GM10248 (cell line): ENCODE data around the gene SLIRP.

Source experiments
- CTCF ChIA-PET: fragments of 300-600 bp; sonication (Branson Sonifier 250); formaldehyde crosslinking; extraction: SDS; loops from one replicate; lab custom pipeline; 2021; ENCODE audit warnings: antibody characterized with exemption; lab: Yijun Ruan, JAX
- POLR2A ChIA-PET: fragments of 350-650 bp; sonication (Branson Sonifier 250); formaldehyde crosslinking; extraction: SDS; loops from one replicate; lab custom pipeline; 2020; ENCODE audit warnings: antibody characterized with exemption; lab: Yijun Ruan, JAX
- DNase-seq: peaks from one replicate; pipeline ENCODE4 v3.0.0; 2012; ENCODE audit errors: extremely low spot score
- TF ChIP-seq, protein P1 (sequence below): IDR thresholded peaks from 2 replicates; pipeline ENCODE4 v1.5.1; 2012; ENCODE audit warnings: mild to moderate bottlenecking, low read depth; ENCODE audit errors: extremely low read depth, missing control alignments, control extremely low read depth

The SLIRP gene

DNA sequence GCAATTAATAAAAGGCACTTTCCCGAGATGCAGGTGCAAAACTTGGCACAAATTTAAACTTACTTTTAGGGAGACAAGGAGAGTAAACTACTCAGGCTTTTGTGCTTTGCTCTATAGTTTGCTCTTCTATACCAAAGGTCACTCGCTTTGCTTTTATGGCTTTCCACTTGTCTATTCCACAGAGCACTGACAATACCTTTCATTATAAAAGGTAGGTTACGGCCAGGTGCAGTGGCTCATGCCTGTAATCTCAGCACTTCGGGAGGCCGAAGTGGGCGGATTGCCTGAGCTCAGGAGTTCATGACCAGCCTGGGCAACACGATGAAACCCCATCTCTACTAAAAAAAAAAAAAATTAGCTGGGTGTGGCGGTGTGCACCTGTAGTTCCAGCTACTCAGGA, 33.0 kb upstream of the SLIRP start:
- CTCF ChIA-PET, result no interaction called here

DNA sequence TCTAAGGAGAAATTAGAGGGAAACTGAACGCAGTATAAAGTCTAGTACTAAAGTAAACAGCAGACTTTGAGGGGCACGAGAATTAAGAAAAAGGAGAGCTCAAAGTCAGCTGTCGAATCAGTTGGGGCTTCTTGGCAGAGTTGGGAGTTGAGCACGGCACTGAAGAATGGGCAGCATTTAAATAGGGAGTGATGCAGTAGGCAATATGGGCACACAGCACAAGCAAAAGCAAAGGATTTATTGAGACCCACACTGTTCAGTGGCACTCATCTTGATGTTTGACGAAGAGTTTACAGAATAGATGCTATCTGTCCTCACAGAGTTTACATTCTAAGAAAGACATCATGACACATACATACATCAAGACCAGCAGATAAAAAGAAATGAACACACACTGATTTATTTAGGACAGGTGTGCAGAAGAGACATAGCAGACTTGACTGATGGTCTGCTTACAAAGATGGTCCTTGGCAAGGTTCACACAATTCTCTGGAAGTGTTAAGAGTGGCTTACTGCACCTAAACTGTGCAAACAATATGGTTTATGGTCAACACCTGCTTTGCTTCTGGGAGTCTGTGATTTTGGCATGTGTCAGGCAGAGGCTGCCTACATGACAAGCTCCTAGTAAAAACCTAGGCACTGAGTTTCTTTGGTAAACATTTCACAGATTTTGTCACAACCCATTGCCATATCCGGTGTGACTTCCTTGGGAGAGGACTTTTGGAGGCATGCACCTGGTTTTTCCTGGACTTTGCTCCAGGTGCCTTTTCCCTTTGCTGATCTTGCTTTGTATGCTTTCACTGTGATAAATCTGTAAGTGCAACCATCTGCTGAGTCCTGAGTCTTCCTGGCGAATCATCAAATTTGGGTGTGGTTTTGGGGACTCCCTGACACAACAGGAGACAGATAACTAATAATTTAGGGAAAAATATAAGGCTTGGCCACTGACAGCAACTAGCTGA, 26.4 kb upstream of the SLIRP start:
- TF ChIP-seq, protein P1, sequence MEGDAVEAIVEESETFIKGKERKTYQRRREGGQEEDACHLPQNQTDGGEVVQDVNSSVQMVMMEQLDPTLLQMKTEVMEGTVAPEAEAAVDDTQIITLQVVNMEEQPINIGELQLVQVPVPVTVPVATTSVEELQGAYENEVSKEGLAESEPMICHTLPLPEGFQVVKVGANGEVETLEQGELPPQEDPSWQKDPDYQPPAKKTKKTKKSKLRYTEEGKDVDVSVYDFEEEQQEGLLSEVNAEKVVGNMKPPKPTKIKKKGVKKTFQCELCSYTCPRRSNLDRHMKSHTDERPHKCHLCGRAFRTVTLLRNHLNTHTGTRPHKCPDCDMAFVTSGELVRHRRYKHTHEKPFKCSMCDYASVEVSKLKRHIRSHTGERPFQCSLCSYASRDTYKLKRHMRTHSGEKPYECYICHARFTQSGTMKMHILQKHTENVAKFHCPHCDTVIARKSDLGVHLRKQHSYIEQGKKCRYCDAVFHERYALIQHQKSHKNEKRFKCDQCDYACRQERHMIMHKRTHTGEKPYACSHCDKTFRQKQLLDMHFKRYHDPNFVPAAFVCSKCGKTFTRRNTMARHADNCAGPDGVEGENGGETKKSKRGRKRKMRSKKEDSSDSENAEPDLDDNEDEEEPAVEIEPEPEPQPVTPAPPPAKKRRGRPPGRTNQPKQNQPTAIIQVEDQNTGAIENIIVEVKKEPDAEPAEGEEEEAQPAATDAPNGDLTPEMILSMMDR, result no peak
- CTCF ChIA-PET, result no interaction called here
- DNase-seq, result no peak
- POLR2A ChIA-PET, result interaction anchor here (0.6 kb wide), 1 partner anchor 22 kb away, joined by 3 read pairs; no protein-coding TSS in a partner anchor

More for the DNA sequence above, 33.0 kb upstream of the SLIRP start:
- TF ChIP-seq, protein P1, result no peak
- DNase-seq, result no peak
- POLR2A ChIA-PET, result no interaction called here

DNA sequence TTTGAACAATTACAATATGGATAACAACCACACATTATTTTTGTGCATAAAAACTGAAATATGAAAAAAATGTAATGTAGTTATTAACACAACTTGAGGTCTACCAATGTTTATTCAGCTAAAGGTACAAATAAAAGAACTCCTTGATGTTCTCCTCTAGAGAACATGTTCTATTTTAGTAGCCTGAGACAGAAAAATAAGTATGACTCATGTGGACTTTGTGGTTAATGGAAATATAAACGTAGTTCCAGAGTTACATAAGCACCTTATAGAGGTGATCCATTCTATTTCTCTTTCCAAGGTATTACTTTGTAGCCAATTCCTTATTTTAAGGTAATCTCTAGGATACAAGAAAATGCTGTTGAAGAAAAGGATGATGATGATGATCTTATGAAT, 25.7 kb upstream of the SLIRP start:
- CTCF ChIA-PET, result no interaction called here
- TF ChIP-seq, protein P1, result no peak
- POLR2A ChIA-PET, result no interaction called here
- DNase-seq, result no peak

DNA sequence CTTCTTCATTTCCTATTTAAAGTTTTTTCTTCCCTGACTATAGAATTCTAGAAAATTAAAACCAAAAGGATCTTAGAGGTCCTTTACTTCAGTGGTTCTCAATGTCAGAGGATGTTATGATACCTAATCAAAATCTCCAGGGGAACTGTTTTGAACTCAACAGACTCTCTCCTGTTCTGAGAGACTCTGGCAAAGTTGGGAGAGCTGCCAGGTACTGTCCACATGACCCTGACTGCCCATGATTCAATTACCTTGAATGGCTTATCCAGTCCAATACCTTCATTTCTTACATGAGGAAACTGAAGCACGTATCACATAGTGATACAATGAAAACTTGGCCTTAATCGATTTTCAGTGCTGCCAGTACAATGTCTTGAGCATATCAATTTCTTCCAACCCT, 16.6 kb upstream of the SLIRP start:
- TF ChIP-seq, protein P1, result no peak
- no peak for DNase-seq
- ChIA-PET CTCF (no interaction called here), POLR2A (no interaction called here)

DNA sequence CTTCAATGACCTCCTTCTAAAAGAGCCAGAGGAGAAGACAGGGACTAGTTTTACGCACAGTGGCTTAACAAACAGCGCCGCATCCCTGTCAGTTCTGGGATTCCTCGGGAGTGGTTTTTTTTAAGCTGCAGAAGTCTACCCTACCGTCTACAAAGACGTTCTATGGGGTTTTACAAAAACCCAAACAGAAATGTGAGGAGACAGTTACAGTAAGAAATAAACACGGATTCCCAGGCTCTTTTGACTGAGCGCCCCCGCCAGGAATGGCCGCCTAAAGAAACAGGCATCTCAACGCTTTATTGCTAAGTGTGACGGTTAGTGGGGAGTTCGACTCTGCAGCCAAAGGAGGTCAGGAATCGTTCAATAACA, 564 bp upstream of the SLIRP start:
- TF ChIP-seq, protein P1, result peak; percentile 6

DNA sequence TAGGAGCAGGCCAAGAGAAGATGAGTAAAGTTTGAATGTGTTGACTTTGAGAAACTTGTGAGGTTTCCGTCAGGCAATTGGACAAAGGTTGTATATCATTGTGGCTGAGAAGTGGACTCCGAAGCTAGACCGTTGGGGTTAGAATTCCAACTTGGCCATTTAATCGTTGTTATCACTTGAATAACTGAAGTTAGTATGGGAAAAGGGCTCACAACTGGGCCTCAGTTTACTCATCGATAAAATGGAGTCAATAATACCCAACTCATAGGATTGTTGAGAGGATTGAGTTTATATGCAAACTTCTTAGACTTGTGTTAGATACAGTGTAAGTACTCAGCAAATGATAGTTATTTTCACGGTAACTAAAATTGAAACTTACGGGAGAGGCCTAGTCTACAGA, 846 bp downstream of the SLIRP start:
- TF ChIP-seq, protein P1, result no peak
- no peak for DNase-seq
- ChIA-PET CTCF (interaction anchor here (1.7 kb wide), 2 partner anchors 8 to 13 kb away, joined by 3 to 6 read pairs; no protein-coding TSS in a partner anchor), POLR2A (no interaction called here)

More for the DNA sequence above, 564 bp upstream of the SLIRP start:
- DNase-seq, result peak; percentile 40
- POLR2A ChIA-PET, result no interaction called here
- CTCF ChIA-PET, result interaction anchor here (1.4 kb wide), 1 partner anchor 583 kb away, joined by 4 read pairs; no protein-coding TSS in a partner anchor
